HepG2 (cell line): ENCODE data around the gene ZNF804A. TPM values are rescaled to one million over a fixed set of nuclear protein-coding genes. Genes with fewer than 3 reads are reported as not detected.
"Not testable (repeated sequence)": the region's sequence is repeated elsewhere in the genome, so short reads cannot be mapped to it uniquely, and the experiment has no call there.

Experiments used
- ATAC-seq: fragments of 200-7000 bp; cut with Tn5 transposase; 3 replicates; pipeline ENCODE4 v1.9.1; 2020; ENCODE audit warnings: mild to moderate bottlenecking, moderate library complexity
- BruUV-seq: library from RNA; stranded (reverse); fragments of 400-500 nt; replicated peaks from 2 replicates; lab custom pipeline; 2021; lab: Mats Ljungman, UMichigan
- CTCF ChIA-PET: fragments of 300-600 bp; formaldehyde crosslinking; extraction: SDS; loops from one replicate; lab custom pipeline; 2021; ENCODE audit warnings: low total read pairs, inconsistent platforms, low intra/inter-chr PET ratio; lab: Yijun Ruan, JAX
- POLR2A ChIA-PET: fragments of 350-600 bp; sonication (Branson Sonifier 250); formaldehyde crosslinking; loops from one replicate; lab custom pipeline; 2020; ENCODE audit warnings: antibody characterized with exemption, inconsistent platforms; lab: Yijun Ruan, JAX
- DNase-seq: peaks from one replicate; pipeline ENCODE4 v3.0.0-alpha.2; 2015; ENCODE audit warnings: low spot score
- FAIRE-seq: peaks from 3 replicates; lab custom pipeline; 2011; peaks lifted over from hg19 to GRCh38; lab: Jason Lieb, UNC
- H2AFZ ChIP-seq: one replicate; pipeline ENCODE4 v1.6.1; 2011; ENCODE audit warnings: low read length, inconsistent platforms
- H3K27ac ChIP-seq: fragments of 300-600 bp; 3 replicates; pipeline ENCODE4 v1.8.0; 2011; ENCODE audit warnings: mixed run types, mild to moderate bottlenecking, mixed read lengths, low read length, inconsistent platforms; ENCODE audit not compliant: insufficient read depth; ENCODE audit errors: extremely low read length
- H3K27me3 ChIP-seq, 2 experiments: fragments of 200-600 bp in 1 of 2; 2 replicates in 1 of 2; 3 replicates in 1 of 2; pipeline versions ENCODE4 v1.6.0 to v1.8.0; 2011; ENCODE audit warnings: low read length in 2 of 2, mild to moderate bottlenecking in 2 of 2, moderate library complexity in 2 of 2, inconsistent platforms in 1 of 2; ENCODE audit not compliant: insufficient read depth in 2 of 2, control insufficient read depth in 1 of 2
- H3K36me3 ChIP-seq, 2 experiments: fragments of 200-600 bp in 1 of 2; replicated peaks in 1 of 2; 2 replicates in 1 of 2; 3 replicates in 1 of 2; pipeline versions ENCODE4 v1.5.1 to v1.8.0; 2011; ENCODE audit warnings: low read length in 2 of 2, inconsistent platforms in 1 of 2; ENCODE audit not compliant: insufficient read depth in 2 of 2, control insufficient read depth in 1 of 2
- H3K4me1 ChIP-seq: 2 replicates; pipeline ENCODE4 v1.5.1; 2012; ENCODE audit warnings: low read length, inconsistent platforms; ENCODE audit not compliant: insufficient read depth
- H3K4me2 ChIP-seq: 2 replicates; pipeline ENCODE4 v1.6.0; 2011; ENCODE audit warnings: low read depth, low read length, inconsistent platforms
- H3K4me3 ChIP-seq, 3 experiments: fragments of 200-600 bp in 1 of 3; sonication (generic), shearing (Covaris generic) in 1 of 3; replicated peaks in 1 of 3; 2 replicates each; pipeline ENCODE4 v1.5.1; 2011 to 2016; ENCODE audit warnings: low read length in 3 of 3, inconsistent platforms in 2 of 3, low read depth in 2 of 3, mild to moderate bottlenecking in 2 of 3, control low read depth in 1 of 3, mixed read lengths in 1 of 3; ENCODE audit not compliant: insufficient read depth in 1 of 3
- H3K79me2 ChIP-seq: one replicate; pipeline ENCODE4 v1.6.1; 2011; ENCODE audit warnings: low read length, inconsistent platforms; ENCODE audit not compliant: insufficient read depth
- H3K9ac ChIP-seq: 2 replicates; pipeline ENCODE4 v1.6.0; 2011; ENCODE audit warnings: mild to moderate bottlenecking, low read depth, low read length, inconsistent platforms; ENCODE audit not compliant: insufficient read depth
- H3K9me3 ChIP-seq: 2 replicates; pipeline ENCODE4 v1.5.1; 2012; ENCODE audit warnings: mild to moderate bottlenecking, low read length
- H4K20me1 ChIP-seq: 2 replicates; pipeline ENCODE4 v1.6.0; 2011; ENCODE audit warnings: inconsistent platforms, mild to moderate bottlenecking, low read length, moderate library complexity; ENCODE audit not compliant: insufficient read depth
- MAFF ChIP-seq: IDR thresholded peaks from 2 replicates; pipeline ENCODE4 v1.6.1; 2011; ENCODE audit warnings: low read depth, low read length, improper control_type of control experiment
- MAFK ChIP-seq, 2 experiments: IDR thresholded peaks in 1 of 2; conservative IDR thresholded peaks in 1 of 2; 2 replicates each; pipeline ENCODE4 v1.6.1; 2011; ENCODE audit warnings: improper control_type of control experiment in 2 of 2, low read length in 2 of 2
- RAD51 ChIP-seq: fragments of 450-650 bp; IDR thresholded peaks from 2 replicates; pipeline ENCODE4 v1.6.1; 2016; ENCODE audit warnings: borderline replicate concordance
- TFAP4 ChIP-seq: sonication (generic); IDR thresholded peaks from 2 replicates; pipeline ENCODE4 v1.6.1; 2016; ENCODE audit warnings: low read depth, borderline replicate concordance
- USF2 ChIP-seq, 2 experiments: sonication (generic) in 1 of 2; formaldehyde crosslinking in 1 of 2; IDR thresholded peaks; 2 replicates each; pipeline versions ENCODE4 v1.5.1 to v1.6.1; 2011 to 2020; ENCODE audit warnings: borderline replicate concordance in 1 of 2, low read depth in 1 of 2, low read length in 1 of 2, mild to moderate bottlenecking in 1 of 2, missing genetic modification reagents in 1 of 2, moderate library complexity in 1 of 2
- ZNF766 ChIP-seq: sonication (generic); formaldehyde crosslinking; IDR thresholded peaks from 2 replicates; pipeline ENCODE4 v1.5.0; 2020; ENCODE audit warnings: missing genetic modification reagents, borderline replicate concordance
- WGBS: methylation state at CpG from one replicate; pipeline ENCODE4 v1.1.6; 2017; ENCODE audit warnings: low lambda C conversion rate; 5-methylcytosine and 5-hydroxymethylcytosine counted together
- in situ Hi-C: cut with HindIII; loops from 2 replicates; pipeline ENCODE4 v1.10.0; 2017; ENCODE audit warnings: low pct_unique_long_range_greater_than_20kb; ENCODE audit not compliant: extremely low pct_ligation_motif_present
- intact Hi-C: fragments of 100-400 bp; cut with micrococcal nuclease; formaldehyde crosslinking; loops from one replicate; pipeline ENCODE4 v1.10.0; 2022; ENCODE audit not compliant: unreplicated experiment
- polyA plus RNA-seq, 8 experiments: library from polyadenylated mRNA; depleted of rRNA in 3 of 8; stranded (reverse) in 7 of 8; unstranded in 1 of 8; fragments of >200 nt; fragmentation: Illumina TruSeq in 4 of 8; extraction: Trizol in 4 of 8; gene quantifications; 2 replicates each; pipeline versions ENCODE4 v1.2.1 to v1.2.3, GENCODE V29; 2011 to 2016; ENCODE audit warnings: low read depth in 4 of 8, missing spikeins in 1 of 8, mixed read lengths in 1 of 8; ENCODE audit not compliant: insufficient read depth in 1 of 8
- total RNA-seq, 5 experiments: library from RNA; depleted of rRNA; stranded (reverse); fragments of >200 nt; fragmentation: Illumina TruSeq; extraction: Trizol; gene quantifications; 2 replicates each; pipeline ENCODE4 v1.2.3, GENCODE V29; 2016; ENCODE audit warnings: low read depth in 1 of 5

ZNF804A gene
- total and polyA plus RNA-seq, 2 of the 13 experiments (the other 11 are each of a cell fraction or from before 2014, with no cell fraction given): 0.07 to 0.09 TPM

DNA sequence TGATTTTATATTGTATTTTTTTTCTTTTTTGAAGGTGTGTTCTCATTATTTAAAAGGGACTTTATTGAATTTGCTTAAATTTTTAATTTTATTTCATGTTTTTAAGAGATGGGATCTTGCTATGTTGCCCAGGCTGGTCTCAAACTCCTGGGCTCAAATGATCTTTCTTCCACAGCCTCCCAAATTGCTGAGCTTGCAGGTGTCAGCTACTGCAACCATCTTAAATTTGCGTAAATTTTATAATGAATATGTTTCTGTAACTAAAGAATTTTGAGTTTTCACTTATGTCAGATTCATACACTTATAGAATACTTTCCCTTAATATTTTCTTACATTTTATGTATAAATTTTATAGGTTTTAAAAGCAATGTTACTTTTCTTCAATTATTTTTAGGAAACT is 157.8 kb downstream of the ZNF804A start:
- no peak for TF ChIP-seq ZNF766
- TF ChIP-seq MAFF: 0 out of 2 replicates have a peak, but pooled peaks have one; percentile 18
- TF ChIP-seq MAFK (conservative IDR thresholded peaks at IDR 0.05 in 1 of 2, IDR thresholded peaks at IDR 0.05 in 1 of 2; ENCODE audit: low read length in 2 of 2): peak; percentile 34 to 76; a peak in 3 of 4 replicates
- Histone ChIP-seq H3K27ac (no peak overlapping the region), H3K4me2 (no peak overlapping the region), H3K9ac (no peak overlapping the region), H3K36me3 (no peaks in the 10 kb centered on the region), H3K4me1 (no peaks in the 10 kb centered on the region), H3K9me3 (no peaks in the 10 kb centered on the region), H3K27me3 (no peaks in the 10 kb centered on the region), H3K4me3 (no peak overlapping the region), H2AFZ (no peak overlapping the region), H4K20me1 (no peaks in the 10 kb centered on the region), H3K79me2 (no peaks in the 10 kb centered on the region)
- in situ Hi-C loops (no loop called here), intact Hi-C loops (no loop called here)
- CTCF ChIA-PET: no interaction called here
- no peak for DNase-seq
- 10% methylated on average over 1 of the region's 1 CpG for WGBS
- ATAC-seq: no peak
- POLR2A ChIA-PET: no interaction called here
- no TSS peak for BruUV-seq
- no peak for FAIRE-seq

- in situ Hi-C loops: no loop called here
- TF ChIP-seq RAD51 (peak; percentile 89), USF2 (IDR thresholded peaks at IDR 0.05; ENCODE audit: low read depth, low read length) (peak; percentile 73), USF2 (CRISPR knock-in tag; IDR thresholded peaks at IDR 0.05; ENCODE audit: borderline replicate concordance) (no peak), TFAP4 (no peak)
- TF ChIP-seq, all 625 proteins: peak for 2
- FAIRE-seq: no peak
Measured at GRCh38 chr2:184756885-184757284, 158.6 kb downstream of the ZNF804A start.

GRCh38 chr2:184759557-184760255 is 161.4 kb downstream of the ZNF804A start:
- FAIRE-seq, in situ Hi-C loops, H2AFZ ChIP-seq, H3K79me2 ChIP-seq, H3K4me3 ChIP-seq, POLR2A ChIA-PET, BruUV-seq, H4K20me1 ChIP-seq, intact Hi-C loops, DNase-seq, H3K4me2 ChIP-seq, H3K9me3 ChIP-seq, H3K9ac ChIP-seq, H3K4me1 ChIP-seq, H3K36me3 ChIP-seq, H3K27ac ChIP-seq, H3K27me3 ChIP-seq, ATAC-seq, CTCF ChIA-PET: not testable (repeated sequence)
- 19% methylated on average over 6 of the region's 6 CpGs for WGBS

More at GRCh38 chr2:184756885-184757284, 158.6 kb downstream of the ZNF804A start:
- no peaks in the 10 kb centered on the region for H4K20me1 ChIP-seq
- intact Hi-C loops: no loop called here
- CTCF ChIA-PET: no interaction called here
- H3K9ac ChIP-seq: no peak overlapping the region
- BruUV-seq: no TSS peak
- POLR2A ChIA-PET: no interaction called here
- ATAC-seq (no peak), DNase-seq (no peak)
- H3K27ac ChIP-seq: no peak overlapping the region
- H3K4me1 ChIP-seq: no peaks in the 10 kb centered on the region
- no peaks in the 10 kb centered on the region for H3K9me3 ChIP-seq
- H3K27me3 ChIP-seq: no peaks in the 10 kb centered on the region
- H3K36me3 ChIP-seq: no peaks in the 10 kb centered on the region
- no peaks in the 10 kb centered on the region for H3K79me2 ChIP-seq
- H2AFZ ChIP-seq: no peak overlapping the region
- no peak overlapping the region for H3K4me3 ChIP-seq
- H3K4me2 ChIP-seq: no peak overlapping the region
- WGBS: 4% methylated on average over 2 of the region's 2 CpGs
